Large intestine (tissue), 3 donors: Measurements from ENCODE around the gene LCLAT1. TPM values are rescaled to one million over a fixed set of nuclear protein-coding genes. Genes with fewer than 3 reads are reported as not detected.

Source experiments
- DNase-seq, 2 donors: peaks; one replicate each; pipeline versions ENCODE4 v3.0.0 to v3.0.0-alpha.2; 2013
- H3K27ac ChIP-seq: one replicate; pipeline ENCODE4 v1.5.1; 2013; ENCODE audit warnings: low read length
- H3K27me3 ChIP-seq: 2 replicates; pipeline ENCODE4 v1.6.1; 2013; ENCODE audit warnings: low read length; ENCODE audit not compliant: control insufficient read depth, insufficient read depth
- H3K36me3 ChIP-seq: 2 replicates; pipeline ENCODE4 v1.6.1; 2013; ENCODE audit warnings: low read length; ENCODE audit not compliant: control insufficient read depth, insufficient read depth
- H3K4me1 ChIP-seq: one replicate; pipeline ENCODE4 v1.6.1; 2013; ENCODE audit warnings: low read length; ENCODE audit not compliant: control insufficient read depth, insufficient read depth
- H3K4me3 ChIP-seq: one replicate; pipeline ENCODE4 v1.5.1; 2013; ENCODE audit warnings: low read length
- H3K9me3 ChIP-seq: one replicate; pipeline ENCODE4 v1.6.1; 2013; ENCODE audit warnings: mild to moderate bottlenecking, low read depth, low read length, moderate library complexity; ENCODE audit not compliant: control insufficient read depth
- WGBS: methylation state at CpG from one replicate; pipeline ENCODE4 v1.1.5; 2013; ENCODE audit warnings: low lambda C conversion rate; ENCODE audit not compliant: insufficient coverage; 5-methylcytosine and 5-hydroxymethylcytosine counted together
- polyA plus RNA-seq: library from polyadenylated mRNA; unstranded; fragments of 120-200 nt; gene quantifications from one replicate; pipeline ENCODE4 v1.2.1, GENCODE V29; 2013

The LCLAT1 gene
- polyA plus RNA-seq, 1 donor = 16.7 TPM

DNA sequence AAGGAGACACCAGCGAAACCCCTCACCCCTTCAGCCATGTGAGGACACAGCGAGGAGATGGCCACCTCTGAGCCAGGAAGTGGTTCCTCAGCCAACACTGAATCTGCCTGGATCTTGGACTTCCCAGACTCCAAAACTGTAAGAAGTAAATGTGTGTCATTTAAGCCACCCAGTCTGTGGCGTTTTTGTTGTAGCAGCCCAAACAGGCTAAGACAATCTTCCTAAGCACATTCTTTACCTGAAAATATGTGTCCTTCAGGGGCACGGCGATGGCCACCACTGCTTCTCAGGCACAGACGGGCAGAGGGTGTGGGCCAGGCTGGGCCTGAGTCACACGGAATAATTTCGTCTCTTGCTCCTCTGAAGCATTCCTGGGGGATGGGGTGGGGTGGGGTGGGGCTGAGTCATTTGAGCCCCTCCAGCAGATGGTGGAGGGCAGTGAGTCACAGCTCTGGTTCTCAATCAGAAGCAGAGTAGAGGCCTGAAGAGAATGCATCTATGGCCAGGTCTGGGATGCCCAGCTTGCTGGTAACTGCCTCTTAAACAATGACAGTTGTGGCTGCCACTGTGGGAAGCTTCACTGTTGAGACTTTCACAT, 217.8 kb downstream of the LCLAT1 start:
- DNase-seq = no peak
- Histone ChIP-seq H3K27me3 (no peaks in the 10 kb centered on the region), H3K9me3 (no peaks in the 10 kb centered on the region), H3K27ac (no peak overlapping the region), H3K4me1 (peaks cover 8% of the 10 kb centered on the region), H3K36me3 (no peaks in the 10 kb centered on the region), H3K4me3 (no peak overlapping the region)
- whole genome bisulfite sequencing = no CpG with 5 or more reads among the region's 8 CpGs

DNA sequence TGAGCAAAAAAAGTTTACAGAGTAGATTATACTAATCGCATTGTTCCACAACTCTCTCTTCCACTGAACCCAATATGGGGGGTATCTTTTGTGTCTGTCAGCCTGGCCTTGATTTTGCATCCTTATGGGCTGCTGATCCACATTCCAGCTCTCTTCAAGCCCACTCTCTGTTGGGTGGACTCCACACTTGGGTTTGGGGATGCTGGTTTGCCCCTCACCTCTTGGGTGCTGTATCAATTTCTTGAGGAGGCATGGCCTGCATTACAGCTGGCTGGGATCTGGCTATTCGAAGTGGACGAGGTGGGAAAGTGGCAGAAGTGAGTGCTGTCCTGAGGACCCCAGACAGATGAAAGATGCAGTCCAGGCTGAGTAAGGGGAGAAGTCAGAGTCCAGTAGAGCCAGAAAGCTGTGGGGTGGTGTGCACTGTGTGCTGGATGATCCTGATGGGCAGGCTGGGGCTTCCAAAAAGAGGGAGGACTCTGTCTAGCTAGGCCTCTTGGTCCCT, 218.8 kb downstream of the LCLAT1 start:
- Histone ChIP-seq H3K27me3 (no peaks in the 10 kb centered on the region), H3K4me3 (no peak overlapping the region), H3K4me1 (peaks cover 8% of the 10 kb centered on the region), H3K9me3 (peaks cover 5% of the 10 kb centered on the region), H3K36me3 (no peaks in the 10 kb centered on the region), H3K27ac (no peak overlapping the region)
- no CpG with 5 or more reads among the region's 3 CpGs for WGBS
- no peak for DNase-seq

DNA sequence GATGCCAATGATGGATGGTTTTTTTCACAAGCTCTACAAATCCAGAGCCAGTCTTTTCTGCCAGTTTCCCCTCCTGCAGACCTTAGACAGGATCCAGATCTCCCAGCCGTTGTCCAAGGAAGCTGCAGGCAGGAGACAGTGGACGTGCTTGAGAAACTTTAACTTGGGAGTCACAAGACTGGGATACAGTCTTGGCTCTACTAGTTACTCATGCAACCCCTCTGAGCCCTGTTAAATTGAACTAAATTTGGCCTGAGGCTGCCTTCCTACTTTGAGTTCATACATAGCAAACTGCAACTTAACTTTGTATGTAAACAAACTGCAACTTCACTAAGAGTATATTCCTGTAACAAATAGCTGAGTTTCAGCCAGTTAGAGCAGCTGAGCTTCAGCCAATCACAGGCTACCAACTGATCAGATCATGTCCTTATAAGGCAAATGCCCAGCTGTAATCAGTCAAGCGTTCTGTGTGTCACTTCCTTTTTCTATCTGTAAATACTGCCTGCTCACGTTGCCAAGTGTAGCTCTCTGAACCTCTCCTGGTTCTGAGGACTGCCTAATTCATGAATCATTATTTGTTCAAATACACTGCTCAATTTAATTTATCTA, 219.3 kb downstream of the LCLAT1 start:
- Histone ChIP-seq H3K9me3 (peaks cover 5% of the 10 kb centered on the region), H3K27me3 (no peaks in the 10 kb centered on the region), H3K27ac (no peak overlapping the region), H3K4me3 (no peak overlapping the region), H3K4me1 (peaks cover 8% of the 10 kb centered on the region), H3K36me3 (no peaks in the 10 kb centered on the region)
- DNase-seq = no peak
- WGBS = no CpG with 5 or more reads among the region's 4 CpGs

DNA sequence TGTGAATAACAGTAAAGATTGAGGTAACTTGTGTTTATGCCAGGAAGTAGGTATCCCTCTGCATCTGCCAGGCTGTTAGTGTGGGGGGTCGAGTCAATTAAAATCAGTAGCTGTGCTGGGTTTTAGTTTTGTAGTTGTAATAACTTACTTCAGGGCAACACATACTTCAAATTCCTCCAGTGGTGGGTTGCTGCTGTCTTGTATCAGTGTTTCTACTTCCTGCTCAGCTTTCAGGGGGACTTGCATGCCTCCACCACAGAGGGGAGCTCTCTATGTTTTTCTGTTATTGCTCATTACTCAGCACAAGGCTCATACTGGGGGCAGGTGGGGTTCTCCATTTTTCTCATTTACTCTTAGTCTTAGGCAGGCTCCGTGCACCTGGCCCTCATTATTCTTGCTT, 223.4 kb downstream of the LCLAT1 start:
- Histone ChIP-seq H3K4me3 (no peak overlapping the region), H3K27me3 (no peaks in the 10 kb centered on the region), H3K36me3 (no peaks in the 10 kb centered on the region), H3K4me1 (no peaks in the 10 kb centered on the region), H3K9me3 (peaks cover 5% of the 10 kb centered on the region), H3K27ac (no peak overlapping the region)
- DNase-seq = no peak
- no CpG with 5 or more reads among the region's 2 CpGs for WGBS

DNA sequence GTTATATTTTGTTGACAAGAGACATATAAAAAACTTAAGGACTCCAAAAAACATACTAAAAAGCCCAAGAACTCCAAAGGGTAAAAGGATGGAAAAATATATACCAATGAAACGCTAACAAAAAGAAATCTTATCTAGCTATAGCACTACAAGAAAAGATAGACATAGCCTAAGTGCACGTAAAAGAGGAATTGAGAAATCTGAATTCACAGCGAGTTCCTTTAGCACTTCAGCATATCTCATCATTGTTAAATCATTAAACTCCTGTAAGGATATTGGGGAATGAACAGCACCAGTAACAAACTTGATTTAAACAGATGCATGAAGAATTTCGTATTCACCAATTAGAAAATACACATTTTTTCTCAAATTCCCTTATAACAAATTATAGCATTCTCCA, 226.1 kb downstream of the LCLAT1 start:
- no peak for DNase-seq
- H3K4me3 ChIP-seq = no peak overlapping the region
- H3K9me3 ChIP-seq = peaks cover 5% of the 10 kb centered on the region
- WGBS = 89% methylated on average over 3 of the region's 4 CpGs
- H3K27me3 ChIP-seq = no peaks in the 10 kb centered on the region
- H3K36me3 ChIP-seq = no peaks in the 10 kb centered on the region
- no peak overlapping the region for H3K27ac ChIP-seq
- H3K4me1 ChIP-seq = no peaks in the 10 kb centered on the region

DNA sequence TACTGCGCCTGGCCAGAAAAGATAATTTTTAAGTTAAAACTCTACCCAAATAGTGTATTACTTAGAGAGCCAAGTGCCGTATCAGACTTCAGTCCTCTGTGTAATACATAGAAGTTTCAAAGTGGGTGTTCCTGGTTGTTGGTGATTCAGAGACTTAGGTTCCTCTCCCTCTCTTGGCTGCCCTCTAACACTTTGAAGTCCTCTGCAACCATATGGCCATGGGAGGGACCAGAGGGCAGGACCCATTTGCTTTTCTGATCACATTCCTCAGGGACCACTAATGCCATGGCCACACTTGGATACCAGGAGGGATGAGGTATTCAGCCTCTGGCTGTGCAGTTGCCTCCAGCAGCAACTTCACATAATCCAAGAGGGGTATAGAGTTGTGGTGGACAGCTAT, 228.7 kb downstream of the LCLAT1 start:
- no peaks in the 10 kb centered on the region for H3K36me3 ChIP-seq
- no peaks in the 10 kb centered on the region for H3K9me3 ChIP-seq
- DNase-seq = no peak
- H3K27ac ChIP-seq = no peak overlapping the region
- no peak overlapping the region for H3K4me3 ChIP-seq
- no peaks in the 10 kb centered on the region for H3K4me1 ChIP-seq
- H3K27me3 ChIP-seq = no peaks in the 10 kb centered on the region
- WGBS = no CpG with 5 or more reads among the region's 2 CpGs

DNA sequence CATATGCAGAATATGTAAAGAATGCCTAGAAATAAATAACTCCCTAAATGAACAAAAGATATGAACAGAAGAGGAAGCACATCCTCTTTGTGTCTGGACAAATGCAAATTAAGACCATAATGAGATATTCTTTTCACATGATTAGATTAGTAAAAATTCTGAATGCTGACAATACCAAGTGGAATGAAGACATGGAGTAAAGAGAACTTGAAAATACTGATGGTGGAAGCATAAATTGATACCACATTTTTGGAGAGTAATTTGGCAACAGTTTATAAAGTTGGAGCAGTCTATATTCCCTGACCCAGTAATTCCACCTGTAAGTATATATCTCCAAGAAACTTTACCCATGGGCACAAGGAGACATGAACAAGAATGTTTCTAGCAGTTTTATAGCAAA, 230.2 kb downstream of the LCLAT1 start:
- no peak for DNase-seq
- H3K27ac ChIP-seq = no peak overlapping the region
- H3K27me3 ChIP-seq = no peaks in the 10 kb centered on the region
- H3K4me3 ChIP-seq = no peak overlapping the region
- no peaks in the 10 kb centered on the region for H3K9me3 ChIP-seq
- H3K4me1 ChIP-seq = no peaks in the 10 kb centered on the region
- H3K36me3 ChIP-seq = no peaks in the 10 kb centered on the region

DNA sequence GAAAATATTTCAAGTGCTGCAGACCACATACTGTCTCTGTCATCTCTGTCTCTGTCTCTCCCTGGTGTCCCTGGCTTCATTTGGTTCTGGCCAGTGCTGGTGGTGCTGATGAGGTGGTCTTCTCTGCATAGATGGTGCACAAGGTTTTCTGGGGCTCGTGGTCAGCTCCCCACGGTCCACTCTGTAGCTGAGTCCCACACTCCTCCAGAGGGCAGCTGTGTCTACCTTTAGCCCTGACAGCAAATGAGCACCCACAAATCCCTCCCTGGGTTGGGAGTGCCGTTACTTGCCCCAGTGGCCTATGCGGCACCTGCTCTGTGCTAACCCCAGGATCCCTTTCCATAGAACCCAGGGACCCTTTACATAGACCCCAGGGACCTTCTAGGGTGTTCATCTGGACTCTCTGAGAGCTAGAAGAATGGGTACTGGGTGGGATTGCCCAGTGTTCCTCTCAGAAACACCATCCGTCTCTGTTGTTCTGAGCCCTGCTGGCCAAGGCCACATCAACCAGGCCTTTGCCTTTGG, 230.9 kb downstream of the LCLAT1 start:
- no CpG with 5 or more reads among the region's 5 CpGs for WGBS
- H3K9me3 ChIP-seq = no peaks in the 10 kb centered on the region
- no peak overlapping the region for H3K4me3 ChIP-seq
- no peaks in the 10 kb centered on the region for H3K4me1 ChIP-seq
- no peaks in the 10 kb centered on the region for H3K36me3 ChIP-seq
- no peak for DNase-seq
- no peak overlapping the region for H3K27ac ChIP-seq
- no peaks in the 10 kb centered on the region for H3K27me3 ChIP-seq

DNA sequence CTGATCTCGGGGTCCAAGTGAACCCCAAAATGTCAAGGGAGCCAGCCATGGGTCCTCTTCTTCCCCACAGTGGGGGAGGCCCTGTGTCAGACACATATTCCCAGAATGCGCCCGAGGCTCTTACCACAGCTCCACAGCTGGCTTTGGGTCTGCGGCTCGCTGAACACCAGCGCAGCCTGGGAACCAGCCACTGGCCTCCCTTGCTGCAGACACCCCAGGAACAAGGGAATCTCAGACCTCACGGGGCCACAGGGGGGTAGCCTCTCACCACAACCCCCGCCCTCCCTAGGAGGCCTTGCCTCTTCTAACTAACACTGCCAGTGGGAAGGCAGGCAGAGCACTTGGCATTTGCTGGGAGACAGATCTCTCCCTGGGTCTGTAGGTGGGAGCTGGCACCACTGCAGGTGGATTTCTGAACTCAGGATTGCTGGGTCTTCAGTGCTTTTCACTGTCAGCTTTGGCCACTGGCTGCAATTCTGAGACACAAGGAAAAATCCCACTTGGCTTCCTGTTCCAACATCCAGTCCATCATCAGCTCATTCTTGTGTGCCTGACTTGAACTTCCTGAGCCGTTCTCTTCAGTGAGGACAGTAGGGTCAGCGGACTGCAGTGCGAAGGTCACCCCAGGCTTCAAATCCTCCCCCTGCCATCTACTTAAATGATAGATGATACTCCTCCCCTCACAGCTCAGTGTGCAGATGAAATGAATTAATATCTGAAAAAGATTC, 231.5 kb downstream of the LCLAT1 start:
- no peak overlapping the region for H3K27ac ChIP-seq
- no peaks in the 10 kb centered on the region for H3K4me1 ChIP-seq
- H3K36me3 ChIP-seq = no peaks in the 10 kb centered on the region
- no peak for DNase-seq
- no peaks in the 10 kb centered on the region for H3K27me3 ChIP-seq
- no peaks in the 10 kb centered on the region for H3K9me3 ChIP-seq
- no CpG with 5 or more reads among the region's 11 CpGs for WGBS
- H3K4me3 ChIP-seq = no peak overlapping the region

DNA sequence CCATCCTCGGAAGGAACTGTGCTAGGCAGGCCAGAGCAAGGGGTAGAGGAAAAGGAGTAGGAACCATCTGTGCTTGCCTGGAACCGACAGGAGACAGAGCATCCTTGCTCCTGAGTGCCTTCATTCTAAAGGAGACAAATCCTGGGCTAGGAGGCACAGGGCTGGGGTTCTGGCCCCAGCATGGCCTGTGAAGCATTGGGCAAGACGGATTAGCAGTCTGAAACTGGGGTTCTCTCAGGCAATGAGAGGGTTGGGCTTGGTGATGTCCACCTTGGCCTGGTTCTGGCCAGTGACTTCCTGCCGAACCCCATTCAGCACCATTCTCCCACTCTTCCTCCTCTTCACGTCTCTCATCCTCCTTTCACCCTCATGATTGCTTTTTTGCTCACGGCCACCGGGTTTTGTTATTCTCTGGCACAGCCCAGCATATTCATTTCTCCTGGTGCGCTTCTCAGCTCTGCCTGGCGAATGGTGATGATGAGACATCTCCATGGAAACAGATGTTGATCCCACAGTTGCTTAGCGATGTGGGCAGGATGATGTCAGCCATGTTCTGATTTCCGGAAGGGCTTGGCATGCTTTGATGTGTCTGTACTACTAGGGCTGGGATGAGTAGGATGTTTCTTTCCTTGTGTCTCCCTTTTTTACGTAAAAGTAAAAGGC, 232.5 kb downstream of the LCLAT1 start:
- no peaks in the 10 kb centered on the region for H3K36me3 ChIP-seq
- no peak overlapping the region for H3K27ac ChIP-seq
- H3K4me3 ChIP-seq = no peak overlapping the region
- H3K4me1 ChIP-seq = no peaks in the 10 kb centered on the region
- no peaks in the 10 kb centered on the region for H3K9me3 ChIP-seq
- 100% methylated on average over 1 of the region's 12 CpGs for WGBS
- peak; percentile 23 to 43 for DNase-seq
- H3K27me3 ChIP-seq = no peaks in the 10 kb centered on the region
